Chondrocyte (in vitro differentiated cells): ENCODE measurements around the gene TPPP. TPM values are rescaled to one million over a fixed set of nuclear protein-coding genes. Genes with fewer than 3 reads are reported as not detected.
A peak's percentile ranks its signal among the peaks of the same experiment; 100 is the strongest.
"Not testable (repeated sequence)": the region's sequence is repeated elsewhere in the genome, so short reads cannot be mapped to it uniquely, and the experiment has no call there.

Experiments used
- DNase-seq: peaks from one replicate; pipeline ENCODE4 v3.0.0; 2021; ENCODE audit warnings: mixed read lengths, low spot score
- H3K27ac Mint-ChIP-seq: one replicate; pipeline ENCODE4 v1.8.0; 2021; ENCODE audit warnings: mild to moderate bottlenecking, moderate library complexity, mixed read lengths; ENCODE audit not compliant: unreplicated experiment
- H3K27me3 Mint-ChIP-seq: 2 replicates; pipeline ENCODE4 v1.8.0; 2021; ENCODE audit warnings: low read depth, mixed read lengths
- H3K36me3 Mint-ChIP-seq: 2 replicates; pipeline ENCODE4 v1.8.0; 2021; ENCODE audit warnings: low read depth, mixed read lengths
- H3K4me1 Mint-ChIP-seq: 2 replicates; pipeline ENCODE4 v1.8.0; 2021; ENCODE audit warnings: low read depth, mild to moderate bottlenecking, mixed read lengths
- H3K4me3 Mint-ChIP-seq: one replicate; pipeline ENCODE4 v1.8.0; 2021; ENCODE audit warnings: mild to moderate bottlenecking, moderate library complexity, mixed read lengths; ENCODE audit not compliant: unreplicated experiment
- H3K9me3 Mint-ChIP-seq: 2 replicates; pipeline ENCODE4 v1.8.0; 2021; ENCODE audit warnings: low read depth, mixed read lengths
- CTCF ChIP-seq: fragments of 200-600 bp; sonication (generic); IDR thresholded peaks from 2 replicates; pipeline ENCODE4 v1.5.0; 2021; ENCODE audit warnings: antibody characterized with exemption, mild to moderate bottlenecking, moderate library complexity
- total RNA-seq: library from RNA; stranded (reverse); gene quantifications from 3 replicates; pipeline ENCODE4 v1.2.1, GENCODE V29; 2021

Gene TPPP
- total RNA-seq, 1 donor from 2014 or later, result 0.70 TPM

GRCh38 chr5:679166-679895 lies 13.8 kb downstream of the TPPP start:
- H3K27me3 Mint-ChIP-seq, DNase-seq, H3K36me3 Mint-ChIP-seq, H3K4me1 Mint-ChIP-seq, H3K27ac Mint-ChIP-seq, H3K9me3 Mint-ChIP-seq, H3K4me3 Mint-ChIP-seq: not testable (repeated sequence)

GRCh38 chr5:678521-678920 lies 14.6 kb downstream of the TPPP start:
- DNase-seq, result peak; percentile 81
- H3K4me3 Mint-ChIP-seq, H3K9me3 Mint-ChIP-seq, H3K4me1 Mint-ChIP-seq, H3K27ac Mint-ChIP-seq, H3K36me3 Mint-ChIP-seq, H3K27me3 Mint-ChIP-seq: not testable (repeated sequence)

- no peak for TF ChIP-seq CTCF
- peaks cover 12% of the 10 kb centered on the region for H3K27me3 Mint-ChIP-seq
- DNase-seq, result peak; percentile 86
- no peaks in the 10 kb centered on the region for H3K9me3 Mint-ChIP-seq
- peaks cover 7% of the 10 kb centered on the region for H3K4me1 Mint-ChIP-seq
- H3K4me3 Mint-ChIP-seq, result no peak overlapping the region
- no peak overlapping the region for H3K27ac Mint-ChIP-seq
- H3K36me3 Mint-ChIP-seq, result no peaks in the 10 kb centered on the region
These were observed 15.7 kb downstream of the TPPP start for GRCh38 chr5:677131-678101.

GRCh38 chr5:676699-677076 lies 16.5 kb downstream of the TPPP start:
- no peaks in the 10 kb centered on the region for H3K9me3 Mint-ChIP-seq
- H3K4me1 Mint-ChIP-seq, result peaks cover 9% of the 10 kb centered on the region
- H3K27ac Mint-ChIP-seq, result no peak overlapping the region
- no peak overlapping the region for H3K4me3 Mint-ChIP-seq
- H3K27me3 Mint-ChIP-seq, result peaks cover 12% of the 10 kb centered on the region
- no peak for TF ChIP-seq CTCF
- DNase-seq, result no peak
- no peaks in the 10 kb centered on the region for H3K36me3 Mint-ChIP-seq

GRCh38 chr5:675871-676698 lies 17.1 kb downstream of the TPPP start:
- H3K4me1 Mint-ChIP-seq, result peaks cover 9% of the 10 kb centered on the region
- no peaks in the 10 kb centered on the region for H3K36me3 Mint-ChIP-seq
- no peaks in the 10 kb centered on the region for H3K9me3 Mint-ChIP-seq
- DNase-seq, result peak; percentile 88
- peaks cover 12% of the 10 kb centered on the region for H3K27me3 Mint-ChIP-seq
- no peak for TF ChIP-seq CTCF
- H3K4me3 Mint-ChIP-seq, result no peak overlapping the region
- no peak overlapping the region for H3K27ac Mint-ChIP-seq
